ENCODE results near the gene ST6GALNAC4. TPM values are rescaled to one million over a fixed set of nuclear protein-coding genes. Genes with fewer than 3 reads are reported as not detected.

ST6GALNAC4 gene
- polyA plus RNA-seq, 4 donors, result 9.1 to 34.7 (median 22.5) TPM

DNA sequence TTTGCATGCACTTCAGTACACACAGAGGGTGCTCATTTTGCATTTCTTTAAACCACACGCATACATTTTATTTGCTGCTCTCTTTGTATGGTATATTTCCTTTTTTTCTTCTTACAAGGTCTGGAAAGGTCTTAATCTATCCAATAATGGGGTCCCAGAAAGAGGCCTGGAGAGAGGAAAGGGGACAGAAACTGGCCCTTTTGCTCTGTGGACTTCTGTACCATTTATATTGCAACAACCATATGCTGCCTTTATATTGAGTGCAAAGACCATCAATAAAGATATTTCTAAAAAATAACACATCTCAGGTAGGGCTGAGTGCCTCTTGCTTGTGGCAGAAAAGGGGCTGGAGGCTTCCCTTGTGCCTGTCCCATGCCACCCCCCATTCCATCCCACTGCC is 36.3 kb upstream of the ST6GALNAC4 start:
- no peaks in the 10 kb centered on the region for H3K27me3 ChIP-seq (ENCODE audit: control insufficient read depth in 3 of 3, insufficient read depth in 3 of 3, low read length in 3 of 3)
- peaks cover 0 to 62% (median 5%) of the 10 kb centered on the region in 3 donors for H3K36me3 ChIP-seq (ENCODE audit: control insufficient read depth in 3 of 3, insufficient read depth in 2 of 3, low read depth in 1 of 3, low read length in 3 of 3)
- no peak for FAIRE-seq
- whole genome bisulfite sequencing, 3 donors, result 87 to 94% (median 90%) methylated on average over 1 of the region's 1 CpG
- peaks cover 18 to 67% (median 26%) of the 10 kb centered on the region in 3 donors for H3K4me1 ChIP-seq (ENCODE audit: control insufficient read depth in 3 of 3, insufficient read depth in 2 of 3, low read depth in 1 of 3, low read length in 2 of 3)
- H3K27ac ChIP-seq (ENCODE audit: low read depth in 1 of 3, low read length in 2 of 3), result peak overlapping the region in 2 of 3 donors; percentile 51 to 70
- H3K9me3 ChIP-seq (ENCODE audit: control insufficient read depth in 2 of 2, insufficient read depth in 1 of 2, low read depth in 1 of 2, low read length in 1 of 2), result no peaks in the 10 kb centered on the region
- peak in 1 of 2 donors; percentile 55 for DNase-seq
- H3K4me3 ChIP-seq (ENCODE audit: low read depth in 1 of 3, low read length in 3 of 3), result no peak overlapping the region

GRCh38 chr9:127950513-127951289 is 33.9 kb upstream of the ST6GALNAC4 start:
- no peak for DNase-seq
- WGBS, 3 donors, result 45 to 63% (median 49%) methylated on average over 21 of the region's 21 CpGs
- Histone ChIP-seq H3K27me3 (ENCODE audit: control insufficient read depth in 3 of 3, insufficient read depth in 3 of 3, low read length in 3 of 3) (no peaks in the 10 kb centered on the region), H3K36me3 (ENCODE audit: control insufficient read depth in 3 of 3, insufficient read depth in 2 of 3, low read depth in 1 of 3, low read length in 3 of 3) (peaks cover 0 to 86% (median 12%) of the 10 kb centered on the region in 3 donors), H3K9me3 (ENCODE audit: control insufficient read depth in 2 of 2, insufficient read depth in 1 of 2, low read depth in 1 of 2, low read length in 1 of 2) (peaks cover 0 to 3% of the 10 kb centered on the region in 2 donors), H3K27ac (ENCODE audit: low read depth in 1 of 3, low read length in 2 of 3) (peak overlapping the region in 1 of 3 donors; percentile 52), H3K4me3 (ENCODE audit: low read depth in 1 of 3, low read length in 3 of 3) (no peak overlapping the region), H3K4me1 (ENCODE audit: control insufficient read depth in 3 of 3, insufficient read depth in 2 of 3, low read depth in 1 of 3, low read length in 2 of 3) (peaks cover 17 to 71% (median 23%) of the 10 kb centered on the region in 3 donors)
- FAIRE-seq, result no peak

GRCh38 chr9:127949827-127950512 is 33.1 kb upstream of the ST6GALNAC4 start:
- H3K27me3 ChIP-seq (ENCODE audit: control insufficient read depth in 3 of 3, insufficient read depth in 3 of 3, low read length in 3 of 3), result no peaks in the 10 kb centered on the region
- DNase-seq (no peak), FAIRE-seq (no peak)
- peaks cover 0 to 91% (median 17%) of the 10 kb centered on the region in 3 donors for H3K36me3 ChIP-seq (ENCODE audit: control insufficient read depth in 3 of 3, insufficient read depth in 2 of 3, low read depth in 1 of 3, low read length in 3 of 3)
- H3K27ac ChIP-seq (ENCODE audit: low read depth in 1 of 3, low read length in 2 of 3), result peak overlapping the region in 1 of 3 donors; percentile 52
- no peak overlapping the region for H3K4me3 ChIP-seq (ENCODE audit: low read depth in 1 of 3, low read length in 3 of 3)
- H3K4me1 ChIP-seq (ENCODE audit: control insufficient read depth in 3 of 3, insufficient read depth in 2 of 3, low read depth in 1 of 3, low read length in 2 of 3), result peaks cover 17 to 64% (median 20%) of the 10 kb centered on the region in 3 donors
- WGBS, 3 donors, result 62 to 72% (median 64%) methylated on average over 17 of the region's 17 CpGs
- peaks cover 0 to 3% of the 10 kb centered on the region in 2 donors for H3K9me3 ChIP-seq (ENCODE audit: control insufficient read depth in 2 of 2, insufficient read depth in 1 of 2, low read depth in 1 of 2, low read length in 1 of 2)

DNA sequence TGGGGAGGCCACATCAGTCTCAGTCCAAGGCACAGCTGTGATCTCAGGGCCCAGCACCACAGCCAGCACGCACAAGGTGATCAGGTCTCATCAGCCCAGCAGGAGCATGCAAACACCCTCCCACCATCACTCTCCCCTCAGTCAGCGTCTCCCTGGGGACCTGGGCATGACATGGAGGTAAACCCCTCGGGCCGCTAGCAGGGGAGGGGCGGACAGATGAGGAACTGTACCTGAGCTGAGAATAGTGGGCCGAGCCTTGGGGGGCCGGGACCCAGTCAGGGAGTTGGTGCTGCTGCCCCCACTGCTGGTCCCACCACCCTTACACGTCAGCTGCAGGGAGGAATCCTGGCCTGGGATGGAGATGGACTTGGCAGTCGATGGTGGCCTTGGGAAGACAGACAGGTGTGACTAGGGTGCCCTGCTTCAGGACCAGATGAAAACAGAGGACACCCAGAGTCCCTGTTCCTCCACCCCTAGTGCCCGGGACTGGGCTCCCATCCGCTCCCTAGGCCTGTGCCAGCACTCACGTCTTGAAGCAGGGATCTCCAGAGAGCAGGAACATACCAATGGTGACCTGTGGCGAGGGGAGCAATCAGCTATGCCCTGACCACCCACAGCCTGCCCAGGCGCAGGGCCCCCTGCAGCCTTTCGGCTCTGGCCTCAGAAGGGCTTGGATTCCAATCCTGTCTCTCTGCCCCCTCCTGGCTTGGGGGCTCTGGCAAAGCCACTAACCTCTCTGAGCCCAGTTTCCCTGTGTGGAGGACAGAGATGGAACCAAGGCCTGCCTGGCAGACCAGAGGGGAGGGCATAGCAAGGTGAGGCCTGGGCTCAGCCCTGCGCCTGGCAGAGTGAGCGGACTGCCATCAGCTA is 31.2 kb upstream of the ST6GALNAC4 start:
- WGBS, 3 donors, result 86 to 90% (median 87%) methylated on average over 17 of the region's 17 CpGs
- peaks cover 3 to 94% (median 20%) of the 10 kb centered on the region in 3 donors for H3K36me3 ChIP-seq (ENCODE audit: control insufficient read depth in 3 of 3, insufficient read depth in 2 of 3, low read depth in 1 of 3, low read length in 3 of 3)

DNA sequence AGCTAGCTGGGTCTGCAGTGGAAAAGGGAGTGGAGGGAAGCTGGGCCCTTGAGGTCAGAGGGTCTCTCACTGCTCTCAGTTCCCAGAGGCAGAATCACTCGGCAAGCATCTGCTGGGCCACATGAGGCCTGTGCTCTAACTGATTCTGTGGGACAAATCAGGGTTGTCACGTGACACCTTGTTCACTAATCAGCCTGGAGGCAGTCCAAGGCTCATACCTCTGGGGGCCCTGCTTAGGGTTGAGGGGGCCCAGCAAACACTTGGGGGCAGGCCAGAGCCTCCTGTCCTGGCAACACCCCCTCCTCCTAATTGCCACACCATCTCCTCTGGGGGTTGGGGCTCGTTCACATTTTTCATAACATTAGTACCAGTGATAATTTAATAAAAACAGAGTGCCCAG is 29.9 kb upstream of the ST6GALNAC4 start:
- Histone ChIP-seq H3K27ac (ENCODE audit: low read depth in 1 of 3, low read length in 2 of 3) (no peak overlapping the region), H3K4me1 (ENCODE audit: control insufficient read depth in 3 of 3, insufficient read depth in 2 of 3, low read depth in 1 of 3, low read length in 2 of 3) (peaks cover 0 to 48% (median 4%) of the 10 kb centered on the region in 3 donors), H3K9me3 (ENCODE audit: control insufficient read depth in 2 of 2, insufficient read depth in 1 of 2, low read depth in 1 of 2, low read length in 1 of 2) (peaks cover 0 to 3% of the 10 kb centered on the region in 2 donors), H3K27me3 (ENCODE audit: control insufficient read depth in 3 of 3, insufficient read depth in 3 of 3, low read length in 3 of 3) (no peaks in the 10 kb centered on the region), H3K4me3 (ENCODE audit: low read depth in 1 of 3, low read length in 3 of 3) (no peak overlapping the region), H3K36me3 (ENCODE audit: control insufficient read depth in 3 of 3, insufficient read depth in 2 of 3, low read depth in 1 of 3, low read length in 3 of 3) (peaks cover 5 to 97% (median 31%) of the 10 kb centered on the region in 3 donors)
- FAIRE-seq (no peak), DNase-seq (peak in 1 of 2 donors; percentile 59)
- 32 to 55% (median 53%) methylated on average over 3 of the region's 3 CpGs for WGBS, 3 donors

More for the DNA sequence above, 31.2 kb upstream of the ST6GALNAC4 start:
- no peak for DNase-seq
- no peak overlapping the region for H3K4me3 ChIP-seq (ENCODE audit: low read depth in 1 of 3, low read length in 3 of 3)
- H3K27ac ChIP-seq (ENCODE audit: low read depth in 1 of 3, low read length in 2 of 3), result no peak overlapping the region
- H3K9me3 ChIP-seq (ENCODE audit: control insufficient read depth in 2 of 2, insufficient read depth in 1 of 2, low read depth in 1 of 2, low read length in 1 of 2), result peaks cover 0 to 3% of the 10 kb centered on the region in 2 donors
- H3K27me3 ChIP-seq (ENCODE audit: control insufficient read depth in 3 of 3, insufficient read depth in 3 of 3, low read length in 3 of 3), result no peaks in the 10 kb centered on the region
- no peak for FAIRE-seq
- peaks cover 5 to 48% (median 6%) of the 10 kb centered on the region in 3 donors for H3K4me1 ChIP-seq (ENCODE audit: control insufficient read depth in 3 of 3, insufficient read depth in 2 of 3, low read depth in 1 of 3, low read length in 2 of 3)

DNA sequence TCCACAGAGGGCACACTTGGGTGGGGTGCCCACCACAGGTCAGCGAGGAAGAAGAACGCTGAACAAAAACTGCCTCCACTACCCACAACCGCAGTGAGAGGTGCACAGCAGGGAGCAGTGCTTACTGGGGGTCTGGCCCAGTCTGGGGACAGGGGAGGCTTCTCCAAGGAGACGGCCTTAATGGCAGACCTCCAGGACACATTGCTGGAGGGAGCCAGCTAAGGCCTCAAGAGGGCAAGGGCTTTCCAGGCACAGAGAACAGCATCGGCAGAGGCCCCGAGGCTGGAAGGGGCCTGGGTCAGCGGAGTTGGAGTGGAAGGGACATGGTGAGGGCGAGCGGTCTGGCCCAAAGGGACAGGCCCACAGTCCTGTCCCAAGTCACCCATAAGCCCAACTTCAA is 29.1 kb upstream of the ST6GALNAC4 start:
- 86 to 92% (median 87%) methylated on average over 9 of the region's 9 CpGs for WGBS, 3 donors
- no peak overlapping the region for H3K4me3 ChIP-seq (ENCODE audit: low read depth in 1 of 3, low read length in 3 of 3)
- no peak overlapping the region for H3K27ac ChIP-seq (ENCODE audit: low read depth in 1 of 3, low read length in 2 of 3)
- peaks cover 0 to 51% (median 2%) of the 10 kb centered on the region in 3 donors for H3K4me1 ChIP-seq (ENCODE audit: control insufficient read depth in 3 of 3, insufficient read depth in 2 of 3, low read depth in 1 of 3, low read length in 2 of 3)
- H3K36me3 ChIP-seq (ENCODE audit: control insufficient read depth in 3 of 3, insufficient read depth in 2 of 3, low read depth in 1 of 3, low read length in 3 of 3), result peaks cover 5 to 100% (median 34%) of the 10 kb centered on the region in 3 donors
- FAIRE-seq, result no peak
- H3K9me3 ChIP-seq (ENCODE audit: control insufficient read depth in 2 of 2, insufficient read depth in 1 of 2, low read depth in 1 of 2, low read length in 1 of 2), result peaks cover 0 to 3% of the 10 kb centered on the region in 2 donors
- H3K27me3 ChIP-seq (ENCODE audit: control insufficient read depth in 3 of 3, insufficient read depth in 3 of 3, low read length in 3 of 3), result no peaks in the 10 kb centered on the region
- DNase-seq, result no peak

GRCh38 chr9:127945338-127945737 is 28.5 kb upstream of the ST6GALNAC4 start:
- peaks cover 0 to 3% of the 10 kb centered on the region in 2 donors for H3K9me3 ChIP-seq (ENCODE audit: control insufficient read depth in 2 of 2, insufficient read depth in 1 of 2, low read depth in 1 of 2, low read length in 1 of 2)
- no peak overlapping the region for H3K4me3 ChIP-seq (ENCODE audit: low read depth in 1 of 3, low read length in 3 of 3)
- H3K36me3 ChIP-seq (ENCODE audit: control insufficient read depth in 3 of 3, insufficient read depth in 2 of 3, low read depth in 1 of 3, low read length in 3 of 3), result peaks cover 5 to 95% (median 34%) of the 10 kb centered on the region in 3 donors
- no peak for FAIRE-seq
- peaks cover 0 to 46% (median 0%) of the 10 kb centered on the region in 3 donors for H3K4me1 ChIP-seq (ENCODE audit: control insufficient read depth in 3 of 3, insufficient read depth in 2 of 3, low read depth in 1 of 3, low read length in 2 of 3)
- H3K27me3 ChIP-seq (ENCODE audit: control insufficient read depth in 3 of 3, insufficient read depth in 3 of 3, low read length in 3 of 3), result no peaks in the 10 kb centered on the region
- 93 to 94% (median 93%) methylated on average over 23 to 24 of the region's 24 CpGs for WGBS, 3 donors
- no peak for DNase-seq
- H3K27ac ChIP-seq (ENCODE audit: low read depth in 1 of 3, low read length in 2 of 3), result no peak overlapping the region
